Upper lobe of left lung (tissue), 4 donors: ENCODE results near the gene LINC00305.

Experiments used
- CTCF ChIP-seq, 6 experiments: fragments of 450-650 bp in 4 of 6; fragments of 200-600 bp in 2 of 6; sonication (generic) in 2 of 6; IDR thresholded peaks; one replicate each; pipeline ENCODE4 v1.5.1; 2016 to 2019; ENCODE audit warnings: antibody characterized with exemption in 6 of 6
- POLR2A ChIP-seq, 4 donors: fragments of 450-650 bp; IDR thresholded peaks; one replicate each; pipeline ENCODE4 v1.5.1; 2016 to 2017; ENCODE audit warnings: antibody characterized with exemption in 4 of 4, mild to moderate bottlenecking in 2 of 4
- POLR2AphosphoS5 ChIP-seq, 2 donors: sonication (generic); formaldehyde crosslinking; IDR thresholded peaks; one replicate each; pipeline ENCODE4 v1.5.1; 2017; ENCODE audit warnings: antibody characterized with exemption in 2 of 2

GRCh38 chr18:64083916-64084315, 65.0 kb downstream of the LINC00305 start:
- TF ChIP-seq CTCF (IDR thresholded peaks at IDR 0.05) (no peak), POLR2A (IDR thresholded peaks at IDR 0.05) (no peak), POLR2AphosphoS5 (IDR thresholded peaks at IDR 0.05) (no peak)
